Kidney (tissue), 14 donors: ENCODE data around the gene PRR33. TPM values are rescaled to one million over a fixed set of nuclear protein-coding genes. Genes with fewer than 3 reads are reported as not detected.

Experiments
- DNase-seq, 5 donors: peaks; one replicate each; pipeline ENCODE4 v3.0.0-alpha.2; 2013 to 2020
- FAIRE-seq: peaks from 2 replicates; lab custom pipeline; 2012; peaks lifted over from hg19 to GRCh38; lab: Jason Lieb, UNC
- H3K27ac ChIP-seq, 2 donors: one replicate each; pipeline ENCODE4 v1.7.0; 2013; ENCODE audit warnings: low read depth in 2 of 2, low read length in 2 of 2, inconsistent platforms in 1 of 2
- H3K27me3 ChIP-seq: one replicate; pipeline ENCODE4 v1.7.1; 2013; ENCODE audit warnings: low read length, inconsistent platforms; ENCODE audit not compliant: control insufficient read depth, insufficient read depth
- H3K36me3 ChIP-seq, 3 donors: one replicate each; pipeline versions ENCODE4 v1.7.0 to v1.7.1; 2013; ENCODE audit warnings: low read length in 3 of 3, control low read depth in 1 of 3, inconsistent platforms in 1 of 3; ENCODE audit not compliant: insufficient read depth in 3 of 3, control insufficient read depth in 2 of 3
- H3K4me1 ChIP-seq, 3 donors: one replicate each; pipeline versions ENCODE4 v1.7.0 to v1.7.1; 2013; ENCODE audit warnings: low read length in 3 of 3, inconsistent platforms in 1 of 3, low read depth in 1 of 3; ENCODE audit not compliant: control insufficient read depth in 2 of 3, insufficient read depth in 2 of 3
- H3K4me3 ChIP-seq, 3 donors: one replicate each; pipeline versions ENCODE4 v1.7.0 to v1.8.1; 2013; ENCODE audit warnings: low read length in 3 of 3, control low read depth in 1 of 3, inconsistent platforms in 1 of 3
- H3K9ac ChIP-seq, 3 donors: one replicate each; pipeline versions ENCODE4 v1.7.0 to v1.7.1; 2013; ENCODE audit warnings: low read length in 3 of 3, control low read depth in 1 of 3, inconsistent platforms in 1 of 3
- H3K9me3 ChIP-seq, 3 donors: one replicate each; pipeline versions ENCODE4 v1.7.0 to v1.7.1; 2013; ENCODE audit warnings: low read length in 3 of 3, control low read depth in 1 of 3, inconsistent platforms in 1 of 3; ENCODE audit not compliant: control insufficient read depth in 2 of 3, insufficient read depth in 1 of 3
- intact Hi-C: fragments of 100-400 bp; cut with DNase I; formaldehyde crosslinking; loops from one replicate; pipeline ENCODE4 v1.11.1; 2022
- polyA plus RNA-seq: library from polyadenylated mRNA; stranded (reverse); fragments of 350-450 nt; fragmentation: Illumina TruSeq; extraction: RNeasy Lipid Tissue Mini Kit (QIAGEN cat#74804); gene quantifications from one replicate; pipeline ENCODE4 v1.2.3, GENCODE V29; 2014; ENCODE audit warnings: low read depth, low replicate concordance; ENCODE audit not compliant: insufficient read depth
- total RNA-seq: library from RNA; stranded (reverse); fragmentation: NEBNext Ultra II Directional; extraction: Animal tissue kit (Norgen Biotek cat#: 25700); gene quantifications from one replicate; pipeline ENCODE4 v1.2.1, GENCODE V29; 2021
- TF ChIP-seq, protein P1 (sequence below): IDR thresholded peaks from 3 replicates; pipeline ENCODE4 v1.5.1; 2012; ENCODE audit warnings: mild to moderate bottlenecking, moderate library complexity, borderline replicate concordance; ENCODE audit not compliant: insufficient read depth; ENCODE audit errors: extremely low read depth
- donor health status: control.
- donor health status: control.
- donor health status: control.
- donor health status: control.
- donor health status: control.
- donor health status: DM: yes; HTN: yes; CAD: no.
- donor health status: Normal renal cell carcinoma (clear cell type).

Gene PRR33
- total and polyA plus RNA-seq, 2 donors from 2014 or later: not detected

DNA sequence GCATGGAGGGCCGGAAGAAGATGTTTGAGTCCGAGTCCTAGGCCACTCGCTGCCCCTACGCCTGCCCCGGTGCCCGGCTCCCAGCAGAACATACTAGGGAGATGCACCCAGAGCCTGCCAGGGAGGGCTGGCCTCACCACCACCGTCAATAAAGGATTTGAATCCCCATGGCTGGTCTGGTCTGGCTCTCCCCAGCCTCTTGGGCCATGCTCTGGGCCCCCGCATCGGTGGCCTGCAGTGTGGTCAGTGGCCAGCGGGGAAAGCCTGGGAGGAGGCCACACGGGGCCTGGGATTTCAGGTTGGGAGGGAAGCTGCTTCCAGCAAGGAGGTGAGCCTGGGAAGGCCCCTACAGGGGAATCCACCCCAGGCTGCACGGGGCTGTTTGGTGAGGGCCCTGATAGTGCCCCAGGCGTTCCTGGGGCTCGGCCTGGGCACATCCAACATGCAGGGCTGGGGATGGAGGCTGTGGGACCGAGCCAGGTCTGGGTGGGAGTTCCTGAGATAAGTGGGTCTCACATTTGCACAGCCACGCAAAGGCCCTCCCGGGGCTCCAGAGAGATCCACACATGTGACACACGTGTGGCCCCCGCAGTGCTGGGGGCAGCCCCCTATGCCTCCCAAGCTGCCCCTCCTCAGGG is 50.1 kb downstream of the PRR33 start:
- Histone ChIP-seq H3K9me3 (no peaks in the 10 kb centered on the region), H3K27me3 (peaks cover 2% of the 10 kb centered on the region), H3K4me1 (peaks cover 3 to 12% (median 4%) of the 10 kb centered on the region in 3 donors), H3K4me3 (no peak overlapping the region), H3K9ac (no peak overlapping the region), H3K27ac (no peak overlapping the region), H3K36me3 (no peaks in the 10 kb centered on the region)
- FAIRE-seq (no peak), DNase-seq (peak in 1 of 5 donors; percentile 64)
- TF ChIP-seq, protein P1, sequence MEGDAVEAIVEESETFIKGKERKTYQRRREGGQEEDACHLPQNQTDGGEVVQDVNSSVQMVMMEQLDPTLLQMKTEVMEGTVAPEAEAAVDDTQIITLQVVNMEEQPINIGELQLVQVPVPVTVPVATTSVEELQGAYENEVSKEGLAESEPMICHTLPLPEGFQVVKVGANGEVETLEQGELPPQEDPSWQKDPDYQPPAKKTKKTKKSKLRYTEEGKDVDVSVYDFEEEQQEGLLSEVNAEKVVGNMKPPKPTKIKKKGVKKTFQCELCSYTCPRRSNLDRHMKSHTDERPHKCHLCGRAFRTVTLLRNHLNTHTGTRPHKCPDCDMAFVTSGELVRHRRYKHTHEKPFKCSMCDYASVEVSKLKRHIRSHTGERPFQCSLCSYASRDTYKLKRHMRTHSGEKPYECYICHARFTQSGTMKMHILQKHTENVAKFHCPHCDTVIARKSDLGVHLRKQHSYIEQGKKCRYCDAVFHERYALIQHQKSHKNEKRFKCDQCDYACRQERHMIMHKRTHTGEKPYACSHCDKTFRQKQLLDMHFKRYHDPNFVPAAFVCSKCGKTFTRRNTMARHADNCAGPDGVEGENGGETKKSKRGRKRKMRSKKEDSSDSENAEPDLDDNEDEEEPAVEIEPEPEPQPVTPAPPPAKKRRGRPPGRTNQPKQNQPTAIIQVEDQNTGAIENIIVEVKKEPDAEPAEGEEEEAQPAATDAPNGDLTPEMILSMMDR: no peak
- intact Hi-C loops: no loop called here

DNA sequence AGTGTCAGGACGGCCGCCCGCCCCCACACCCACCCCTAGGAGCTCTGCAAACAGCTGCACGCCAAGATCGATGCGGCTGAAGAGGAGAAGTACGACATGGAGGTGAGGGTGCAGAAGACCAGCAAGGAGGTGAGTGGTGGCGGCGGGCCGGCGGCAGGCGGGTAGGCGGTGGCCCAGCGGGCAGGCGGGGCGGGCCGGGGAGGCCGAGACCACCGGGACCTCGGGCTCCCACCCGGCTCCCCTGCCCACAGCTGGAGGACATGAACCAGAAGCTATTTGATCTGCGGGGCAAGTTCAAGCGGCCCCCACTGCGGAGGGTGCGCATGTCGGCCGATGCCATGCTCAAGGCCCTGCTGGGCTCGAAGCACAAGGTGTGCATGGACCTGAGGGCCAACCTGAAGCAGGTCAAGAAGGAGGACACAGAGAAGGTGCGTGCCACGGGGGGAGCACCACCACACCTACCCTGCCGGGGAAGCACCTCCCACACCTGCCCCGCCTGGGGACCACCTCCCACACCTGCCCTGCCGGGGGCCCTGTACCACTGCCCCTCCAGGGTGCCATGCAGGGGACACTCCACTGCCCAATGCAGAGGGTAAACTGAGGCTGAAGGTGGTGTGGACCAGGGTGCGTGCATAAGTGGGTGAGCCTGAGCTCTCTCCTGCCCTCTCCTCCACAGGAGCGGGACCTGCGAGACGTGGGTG is 50.8 kb downstream of the PRR33 start:
- TF ChIP-seq, protein P1: no peak
- Histone ChIP-seq H3K4me3 (no peak overlapping the region), H3K27me3 (peaks cover 2% of the 10 kb centered on the region), H3K9ac (no peak overlapping the region), H3K4me1 (peaks cover 3 to 12% (median 4%) of the 10 kb centered on the region in 3 donors), H3K36me3 (no peaks in the 10 kb centered on the region), H3K27ac (no peak overlapping the region), H3K9me3 (no peaks in the 10 kb centered on the region)
- intact Hi-C loops: no loop called here
- DNase-seq: peak in 1 of 5 donors; percentile 71
- no peak for FAIRE-seq

DNA sequence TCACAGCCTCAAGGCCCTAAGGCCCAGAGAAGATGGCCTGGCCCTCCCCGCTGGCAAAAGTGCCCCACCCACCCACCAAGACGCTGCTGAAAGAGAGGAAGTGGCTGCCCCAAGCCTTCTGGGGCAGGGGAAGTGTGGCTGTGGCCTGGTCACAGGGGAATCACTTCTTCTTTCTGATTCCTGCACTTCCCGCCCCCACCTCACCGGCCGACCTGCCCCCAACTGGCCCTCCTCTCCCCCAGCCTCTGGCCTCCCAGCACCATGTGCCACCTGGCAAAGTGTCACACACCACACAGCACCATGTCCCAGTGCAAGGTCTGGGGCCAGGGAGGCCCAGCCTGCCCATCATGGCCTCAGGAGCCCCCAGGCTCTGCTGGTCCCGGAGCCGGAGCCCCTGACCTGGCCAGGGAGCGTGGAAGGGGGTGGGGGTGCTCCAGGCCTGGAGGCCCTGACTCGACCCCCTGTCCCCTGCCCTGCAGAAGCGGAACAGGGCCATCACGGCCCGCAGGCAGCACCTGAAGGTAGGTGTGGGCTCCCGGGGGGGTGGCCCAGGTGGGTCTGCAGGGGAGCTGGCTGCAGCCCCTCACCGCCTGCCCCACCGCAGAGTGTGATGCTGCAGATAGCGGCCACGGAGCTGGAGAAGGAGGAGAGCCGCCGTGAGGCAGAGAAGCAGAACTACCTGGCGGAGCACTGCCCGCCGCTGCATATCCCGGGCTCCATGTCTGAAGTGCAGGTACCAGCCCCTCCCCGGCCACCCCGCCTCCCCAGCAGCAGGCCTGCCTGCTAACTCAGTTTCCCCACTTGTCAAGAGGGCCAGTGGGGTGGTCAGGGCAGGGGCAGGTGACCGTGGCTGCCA is 51.5 kb downstream of the PRR33 start:
- Histone ChIP-seq H3K27ac (no peak overlapping the region), H3K36me3 (no peaks in the 10 kb centered on the region), H3K9me3 (no peaks in the 10 kb centered on the region), H3K4me3 (no peak overlapping the region), H3K4me1 (peaks cover 2 to 10% (median 3%) of the 10 kb centered on the region in 3 donors), H3K27me3 (peaks cover 2% of the 10 kb centered on the region), H3K9ac (no peak overlapping the region)
- DNase-seq (peak in 1 of 5 donors; percentile 82), FAIRE-seq (no peak)
- TF ChIP-seq, protein P1: no peak
- intact Hi-C loops: loop anchor here (10.0 kb wide), 1 partner anchor 315 kb away; no protein-coding TSS in a partner anchor
